Right forelimb (tissue), 1 donor: Measurements from ENCODE around the gene SYT14.
"Not testable (repeated sequence)": the region's sequence is repeated elsewhere in the genome, so short reads cannot be mapped to it uniquely, and the experiment has no call there.

ENCODE experiments used
- DNase-seq: peaks from one replicate; pipeline ENCODE4 v3.0.0-alpha.2; 2018

The SYT14 gene

DNA sequence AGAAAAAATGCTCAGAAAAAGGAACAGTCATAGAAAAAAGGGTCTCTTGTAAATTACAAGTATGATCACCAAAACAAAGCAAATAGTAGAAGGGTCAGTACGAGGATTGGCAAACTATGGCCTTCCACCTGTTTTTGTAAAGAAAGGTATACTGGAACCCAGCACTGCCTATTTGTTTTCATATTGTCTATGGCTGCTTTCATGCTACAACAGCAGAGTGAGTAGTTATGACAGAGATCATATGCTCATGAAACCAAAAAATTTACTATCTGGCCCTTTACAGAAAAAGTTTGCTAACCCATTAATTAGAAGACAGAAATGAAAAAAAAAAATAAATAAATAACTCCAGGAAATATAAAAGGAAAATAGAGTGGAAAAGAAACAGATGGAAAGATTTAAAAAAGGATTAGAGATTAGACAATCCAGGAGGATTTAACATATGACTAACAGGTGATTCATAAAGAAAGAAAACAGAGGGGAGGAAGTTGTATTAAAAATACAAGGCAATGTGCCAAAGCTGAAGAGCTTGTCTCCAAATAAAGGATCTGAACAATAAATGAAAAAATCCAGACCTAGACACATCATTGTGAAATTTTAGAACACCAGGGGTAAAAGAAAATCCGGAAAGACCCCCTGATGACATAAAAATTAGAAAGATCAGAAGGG is 186.0 kb downstream of the SYT14 start:
- no peak for DNase-seq

DNA sequence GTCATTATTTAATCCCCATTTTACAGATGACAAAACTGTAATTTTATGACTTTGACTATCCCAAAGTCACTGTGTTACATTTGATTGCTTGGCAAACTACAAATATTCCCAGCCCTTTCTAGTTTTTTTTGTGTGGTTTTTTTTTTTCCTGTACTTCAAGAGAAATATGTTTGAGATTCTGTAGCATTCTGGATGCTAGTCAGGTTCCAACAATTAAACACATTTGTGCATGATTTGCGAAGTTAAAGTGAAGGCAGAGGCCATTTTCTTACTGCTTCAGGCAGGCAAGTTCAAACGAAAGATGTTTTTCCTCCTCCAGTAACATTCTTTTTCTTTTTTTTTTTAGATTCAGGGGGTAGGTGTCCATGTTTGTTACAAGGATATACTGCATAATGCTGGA is 186.7 kb downstream of the SYT14 start:
- no peak for DNase-seq

DNA sequence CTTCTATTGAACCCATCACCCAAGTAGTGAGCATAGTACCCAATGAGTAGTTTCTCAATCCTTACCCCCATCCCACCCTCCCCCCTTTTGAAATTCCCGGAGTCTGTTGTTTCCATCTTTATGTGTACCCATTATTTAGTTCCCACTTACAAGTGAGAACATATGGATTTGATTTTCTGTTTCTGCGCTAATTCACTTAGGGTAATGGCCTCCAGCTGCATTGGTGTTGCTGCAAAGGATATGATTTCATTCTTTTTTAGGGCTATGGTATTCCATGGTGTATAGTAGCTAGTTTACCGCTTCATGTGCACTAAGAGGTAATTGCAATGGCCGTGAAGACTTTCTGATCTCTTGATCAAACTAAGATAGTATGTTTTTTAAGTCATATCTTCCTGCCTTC is 187.1 kb downstream of the SYT14 start:
- no peak for DNase-seq

DNA sequence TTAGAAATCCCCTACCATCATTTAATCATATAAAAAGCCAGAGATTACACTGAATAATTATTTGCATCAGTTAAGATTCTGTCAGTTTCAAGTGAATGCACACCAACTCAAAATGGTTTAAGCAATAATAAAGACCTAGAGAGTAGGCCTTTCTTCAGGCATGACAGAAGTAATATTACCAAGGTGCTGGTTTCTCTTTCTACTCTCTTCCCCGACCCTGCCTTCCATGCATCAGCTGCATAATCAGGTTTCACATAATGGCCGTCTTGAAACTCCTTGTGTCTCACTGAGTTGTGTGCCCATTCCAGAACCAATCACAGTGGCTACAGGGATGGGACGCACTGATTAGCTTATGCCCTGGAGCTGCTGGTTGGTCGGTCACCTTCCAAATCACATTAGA is 191.1 kb downstream of the SYT14 start:
- no peak for DNase-seq

DNA sequence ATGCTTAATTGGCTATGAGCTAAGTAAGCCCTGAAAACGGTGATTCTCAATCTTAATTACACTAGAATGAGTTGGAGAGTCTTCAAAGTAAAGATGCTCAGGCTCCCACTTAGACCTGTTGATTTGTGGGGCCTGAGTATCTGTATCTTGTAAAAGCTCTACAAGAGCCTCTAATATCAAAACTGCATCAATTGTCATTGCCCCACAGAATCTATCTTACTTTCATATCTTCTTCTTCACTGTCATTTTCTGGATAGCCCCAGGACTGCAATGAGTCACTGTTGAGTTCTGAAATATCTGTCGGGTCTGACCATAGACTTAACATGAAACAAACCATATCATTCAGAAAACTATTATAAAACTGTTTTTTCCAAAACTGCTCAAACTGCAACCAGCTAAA is 191.7 kb downstream of the SYT14 start:
- no peak for DNase-seq

DNA sequence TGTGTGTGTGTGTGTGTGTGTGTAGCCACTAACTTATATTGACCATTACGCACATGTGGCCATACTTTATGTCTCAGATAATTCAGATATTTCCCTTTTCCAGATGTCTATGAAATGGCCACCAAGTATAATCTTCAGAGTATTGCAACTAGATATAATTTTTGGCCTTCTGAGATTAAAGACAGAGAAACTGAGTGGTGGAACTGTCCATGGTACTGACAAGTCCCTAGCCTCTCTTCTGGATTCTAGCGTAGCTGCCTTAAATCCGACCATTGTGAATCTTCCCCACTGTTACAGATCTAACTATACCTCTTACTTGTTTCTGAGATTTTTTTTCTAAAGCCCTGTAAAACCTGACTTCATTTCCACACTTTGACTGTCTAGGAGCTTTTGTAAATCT is 194.6 kb downstream of the SYT14 start:
- no peak for DNase-seq

DNA sequence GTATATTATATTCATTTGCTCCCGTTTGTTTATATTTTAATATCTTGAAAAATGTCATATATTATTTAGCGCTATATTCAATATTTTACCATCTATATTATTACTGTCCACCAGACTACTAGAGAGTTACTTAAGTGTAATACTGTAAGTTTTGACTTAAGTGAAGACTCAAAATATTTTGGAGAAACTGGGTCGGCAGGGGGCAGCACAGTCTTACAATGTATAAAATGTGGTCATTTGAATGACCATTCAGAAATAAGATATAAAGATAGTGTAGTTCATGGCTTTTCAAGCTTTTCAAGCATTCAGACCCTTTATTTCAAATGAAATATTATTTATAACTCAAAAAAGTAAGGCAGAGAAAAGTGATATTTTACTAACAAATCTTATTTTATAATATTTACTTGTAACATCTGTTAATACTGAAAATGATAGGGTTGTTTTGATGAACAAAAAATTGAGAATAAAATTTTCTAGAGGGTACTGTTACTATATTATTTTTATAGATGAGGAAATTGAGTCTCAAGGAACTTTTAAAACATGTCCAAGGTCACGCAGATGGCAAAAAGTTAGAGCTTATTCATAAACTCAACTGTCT is 205.5 kb downstream of the SYT14 start:
- DNase-seq, result peak; percentile 83

DNA sequence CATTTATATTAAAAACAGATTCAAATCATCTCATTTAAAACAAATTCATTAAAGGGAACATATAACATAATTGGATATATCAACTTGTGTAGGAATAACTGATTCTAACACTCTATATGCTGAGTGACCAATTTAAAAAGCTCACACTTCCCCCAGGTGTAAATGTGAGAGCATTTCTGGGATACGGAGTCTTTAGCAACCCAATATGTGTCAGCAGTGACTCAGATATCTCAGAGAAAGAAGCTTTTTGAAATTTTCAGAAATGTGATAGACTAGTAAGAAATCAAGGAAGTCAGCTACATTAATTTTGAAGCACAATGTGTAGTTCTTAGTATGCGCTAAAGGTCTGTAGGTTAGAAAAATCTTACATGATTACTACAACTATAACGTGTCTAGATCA is 206.7 kb downstream of the SYT14 start:
- DNase-seq, result no peak

DNA sequence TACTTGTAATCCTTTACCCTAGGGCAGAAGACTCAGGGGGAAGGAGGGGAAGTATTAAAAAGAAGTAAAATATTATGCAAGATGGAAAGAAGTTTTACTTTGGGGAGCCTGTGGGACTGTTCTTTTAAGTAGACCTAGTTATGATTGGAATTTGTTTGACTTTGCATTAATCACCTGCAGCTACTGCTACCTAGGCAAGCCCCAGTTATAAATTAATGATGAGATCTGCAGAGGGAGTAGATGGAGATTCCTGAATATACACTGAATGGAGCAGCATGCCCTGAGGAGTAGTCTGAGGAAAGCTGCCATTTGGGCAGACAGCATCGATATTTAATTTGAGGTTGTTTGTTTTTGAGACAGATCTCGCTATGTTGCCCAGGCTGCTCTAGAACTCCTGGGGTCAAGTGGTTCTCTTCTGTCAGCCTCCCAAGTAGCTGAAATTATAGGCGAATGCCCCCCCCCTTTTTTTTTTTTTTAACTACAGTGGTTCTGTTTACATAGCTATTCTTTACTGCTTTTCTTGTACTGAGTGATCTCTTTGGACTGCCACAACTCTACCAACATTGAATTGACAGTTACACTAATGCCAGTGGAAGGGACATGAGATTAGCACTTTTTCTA is 213.1 kb downstream of the SYT14 start:
- DNase-seq, result no peak

DNA sequence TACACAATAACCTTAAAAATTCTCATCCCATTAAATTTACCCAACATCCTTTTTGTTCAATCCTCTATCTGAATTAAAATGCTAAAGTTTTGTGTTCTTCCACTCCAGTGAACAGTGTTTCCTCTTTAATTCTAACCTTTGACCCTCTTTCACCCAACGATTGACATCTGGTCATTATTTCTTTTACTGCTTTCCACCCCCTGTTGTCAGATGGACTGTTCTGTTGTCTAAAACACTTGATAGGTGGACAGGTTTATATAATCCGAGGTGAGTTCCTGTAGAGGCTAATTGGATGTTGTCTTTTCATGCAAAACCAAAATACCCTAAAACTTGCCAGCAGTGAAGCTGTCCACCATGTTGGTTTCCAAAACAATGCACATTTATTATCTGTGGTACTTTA is 221.2 kb downstream of the SYT14 start:
- DNase-seq, result no peak

DNA sequence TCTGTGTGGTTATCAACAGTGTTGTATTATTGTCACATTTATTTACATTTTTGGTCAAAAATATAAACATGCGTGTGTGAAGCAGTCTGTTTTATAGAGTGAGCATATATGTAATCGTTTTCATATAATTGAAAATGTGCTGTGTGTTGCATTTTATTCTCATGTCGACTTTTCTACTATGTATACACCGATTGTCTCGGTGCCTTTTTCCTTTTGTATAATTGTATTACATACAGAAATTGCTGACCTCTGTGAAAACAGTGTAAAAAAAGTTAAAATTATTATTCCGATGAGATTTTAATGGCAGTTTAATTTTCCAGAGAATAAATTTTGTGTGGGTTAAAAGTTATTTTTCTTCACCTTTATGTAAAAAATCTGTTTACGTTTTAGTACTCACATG is 232.2 kb downstream of the SYT14 start:
- DNase-seq, result no peak

DNA sequence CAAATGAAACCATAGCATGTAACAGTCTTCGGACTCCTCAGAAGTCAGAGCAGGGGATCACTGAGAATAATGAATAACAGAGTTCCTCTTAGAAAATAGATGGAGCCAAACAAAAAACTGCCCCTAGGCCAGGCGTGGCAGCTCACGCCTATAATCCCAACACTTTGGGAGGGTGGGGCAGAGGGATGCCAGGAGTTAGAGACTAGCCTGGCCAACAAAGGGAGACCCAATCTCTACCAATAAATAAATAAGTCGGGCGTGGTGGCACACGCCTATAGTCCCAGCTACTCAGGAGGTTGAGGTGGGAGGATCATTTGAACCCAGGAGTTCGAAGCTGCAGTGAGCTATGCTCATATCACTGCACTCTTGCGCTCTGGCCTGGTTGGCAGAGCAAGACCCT is 236.1 kb downstream of the SYT14 start:
- no peak for DNase-seq

DNA sequence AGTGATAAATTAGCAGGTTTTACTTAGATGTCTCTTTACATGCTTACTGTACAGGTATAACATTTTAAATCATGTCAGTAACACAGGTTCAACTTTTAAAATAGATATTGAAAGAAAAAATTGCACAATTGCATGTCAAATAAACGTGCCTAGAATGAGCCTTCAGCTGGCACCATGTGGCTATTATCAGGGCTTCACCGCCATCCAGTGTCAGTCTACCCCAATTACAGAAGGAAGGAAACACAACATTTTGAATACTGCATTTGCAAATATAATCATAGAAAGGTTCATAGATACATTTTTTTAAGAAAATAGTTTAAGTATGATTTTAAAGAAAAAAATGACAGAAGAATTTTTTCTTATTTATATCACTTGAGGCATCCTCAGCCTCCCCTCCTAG is 247.0 kb downstream of the SYT14 start:
- DNase-seq, result no peak

DNA sequence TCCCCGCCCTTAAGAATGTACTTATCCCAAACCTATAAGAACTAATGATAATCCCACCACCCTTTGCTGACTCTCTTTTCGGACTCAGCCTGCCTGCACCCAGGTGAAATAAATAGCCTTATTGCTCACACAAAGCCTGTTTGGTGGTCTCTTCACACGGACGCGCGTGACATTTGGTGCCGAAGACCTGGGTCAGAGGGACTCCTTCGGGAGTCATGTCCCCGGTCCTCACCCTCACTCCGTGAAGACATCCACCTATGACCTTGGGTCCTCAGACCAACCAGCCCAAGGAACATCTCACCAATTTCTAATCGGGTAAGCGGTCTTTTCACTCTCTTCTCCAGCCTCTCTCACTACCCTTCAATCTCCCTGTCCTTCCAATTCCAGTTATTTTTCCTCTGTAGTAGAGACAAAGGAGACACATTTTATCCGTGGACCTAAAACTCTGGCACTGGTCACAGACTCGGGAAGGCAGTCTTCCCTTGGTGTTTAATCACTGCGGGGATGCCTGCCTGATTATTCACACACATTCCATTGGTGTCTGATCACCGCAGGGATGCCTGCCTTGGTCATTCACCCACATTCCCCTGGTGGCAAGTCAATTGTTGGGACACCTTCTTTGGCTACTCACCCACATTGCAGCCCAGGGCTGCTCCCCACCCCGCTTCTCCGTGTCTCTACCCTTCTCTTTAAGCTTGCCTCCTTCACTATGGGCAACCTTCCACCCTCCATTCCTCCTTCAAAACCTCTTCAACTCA is 250.0 kb downstream of the SYT14 start:
- DNase-seq, result not testable (repeated sequence)

DNA sequence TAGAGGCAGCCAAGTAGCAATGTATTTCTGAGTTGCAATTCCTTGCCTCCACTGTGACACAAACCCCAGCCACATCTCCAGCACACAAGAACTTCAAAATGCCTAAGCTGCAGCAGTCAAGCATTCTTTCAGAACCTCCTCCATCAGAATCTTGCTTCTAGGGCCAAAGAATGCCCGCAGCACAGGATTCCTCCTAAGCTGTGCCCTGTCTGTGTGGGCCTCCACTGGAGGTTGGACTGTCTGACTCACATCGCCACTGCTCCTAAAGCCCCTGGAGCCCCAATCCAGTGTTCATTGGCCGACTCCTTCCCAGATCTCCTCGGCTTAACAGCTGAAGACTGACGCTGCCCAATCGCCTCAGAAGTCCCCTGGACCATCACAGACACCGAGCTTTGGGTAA is 251.4 kb downstream of the SYT14 start:
- DNase-seq, result no peak

DNA sequence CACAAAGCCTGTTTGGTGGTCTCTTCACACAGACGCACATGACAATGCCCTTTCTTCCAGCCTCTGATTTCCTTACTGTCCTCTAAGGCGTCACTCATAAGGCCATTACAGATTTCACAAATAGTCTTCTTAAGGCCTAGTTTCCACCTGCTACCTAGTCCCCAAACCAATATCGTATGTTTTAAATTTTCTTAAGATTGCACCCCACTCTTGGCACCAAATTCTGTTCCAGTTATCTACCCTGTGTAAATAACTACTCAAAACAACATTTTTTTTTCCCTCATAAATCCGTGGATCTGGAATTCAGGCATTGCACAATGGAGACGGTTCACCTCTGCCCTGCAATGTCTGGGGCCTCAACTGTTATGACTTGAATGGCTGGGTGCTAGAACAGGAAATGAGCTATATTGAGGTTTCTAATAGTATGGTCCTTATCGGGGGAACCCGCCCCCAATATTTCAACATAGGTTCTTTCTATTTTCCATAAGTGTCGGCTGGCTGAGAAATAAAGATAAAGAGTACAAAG is 257.7 kb downstream of the SYT14 start:
- no peak for DNase-seq

DNA sequence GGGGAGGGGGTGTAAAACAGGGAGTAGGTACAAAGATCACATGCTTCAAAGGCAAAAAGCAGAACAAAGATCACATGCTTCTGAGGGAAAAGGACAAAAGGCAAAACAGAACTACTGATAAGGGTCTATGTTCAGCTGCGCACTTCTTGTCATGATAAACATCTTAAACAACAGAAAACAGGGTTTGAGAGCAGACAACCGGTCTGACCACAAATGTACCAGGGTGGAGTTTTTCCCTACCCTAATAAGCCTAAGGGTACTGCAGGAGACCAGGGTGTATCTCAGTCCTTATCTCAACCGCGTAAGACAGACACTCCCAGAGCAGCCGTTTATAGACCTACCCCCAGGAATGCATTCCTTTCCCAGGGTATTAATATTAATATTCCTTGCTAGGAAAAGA is 258.2 kb downstream of the SYT14 start:
- DNase-seq, result not testable (repeated sequence)

DNA sequence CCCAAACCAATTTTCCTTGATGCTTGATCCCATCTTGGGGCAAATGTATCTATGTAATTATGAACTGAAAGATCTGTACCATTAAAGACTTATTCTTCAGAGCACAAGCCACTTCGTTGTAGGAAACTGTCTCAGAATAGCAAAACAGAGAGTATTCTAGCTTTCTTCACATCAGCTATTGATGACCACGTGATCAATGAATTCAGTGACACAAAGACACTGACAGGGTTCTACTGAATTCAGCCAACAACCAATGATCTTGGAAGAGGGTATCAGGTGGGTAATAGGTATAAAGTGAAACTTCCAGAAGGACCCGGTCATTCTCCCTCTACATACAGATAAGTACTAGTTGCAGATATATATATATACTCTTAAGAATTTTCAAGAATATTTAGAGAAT is 260.8 kb downstream of the SYT14 start:
- DNase-seq, result no peak

DNA sequence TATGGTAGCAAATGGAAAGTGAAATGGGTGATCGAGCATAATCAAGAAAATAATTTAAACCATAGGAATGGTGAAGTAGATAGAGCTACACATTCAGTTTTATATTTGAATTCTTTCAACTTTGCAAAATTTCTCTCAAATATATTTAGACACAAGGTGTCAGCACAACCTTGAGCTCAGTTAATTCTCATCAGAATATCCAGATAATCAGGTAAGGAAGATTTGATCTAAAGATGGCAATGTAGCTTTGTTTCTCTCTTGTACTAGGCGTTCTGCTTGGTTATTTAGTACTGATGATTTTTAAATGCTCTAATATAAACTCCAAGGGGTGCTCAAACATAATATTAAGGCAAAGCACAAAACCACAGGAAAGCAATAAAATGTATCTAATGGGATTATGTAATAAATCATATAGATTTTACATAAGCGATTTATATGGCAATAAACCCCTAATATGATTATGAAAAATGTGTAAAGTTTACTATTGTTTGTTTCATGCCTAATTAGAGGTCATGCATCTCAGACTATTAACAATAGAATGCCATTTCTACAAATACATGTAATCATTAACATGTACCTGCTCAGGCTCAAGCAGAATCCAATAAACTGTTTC is 262.2 kb downstream of the SYT14 start:
- no peak for DNase-seq

DNA sequence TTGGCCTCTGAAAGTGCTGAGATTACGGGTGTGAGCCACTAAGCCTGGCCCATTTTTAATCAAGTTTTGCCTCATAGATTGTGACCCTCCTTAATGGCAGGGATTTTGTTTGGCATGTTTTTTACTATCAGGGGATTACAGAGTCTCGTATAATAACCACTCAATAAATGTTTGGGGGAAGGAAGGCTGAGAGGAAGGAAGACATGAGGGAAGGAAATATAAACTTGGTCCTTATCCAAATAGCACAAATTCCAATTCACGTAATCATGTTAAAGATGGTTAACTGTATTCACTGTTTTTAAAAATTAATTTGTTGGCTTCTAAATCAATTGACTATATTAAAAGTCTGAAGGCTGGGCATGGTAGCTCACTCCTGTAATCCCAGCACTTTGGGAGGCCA is 263.7 kb downstream of the SYT14 start:
- DNase-seq, result no peak

DNA sequence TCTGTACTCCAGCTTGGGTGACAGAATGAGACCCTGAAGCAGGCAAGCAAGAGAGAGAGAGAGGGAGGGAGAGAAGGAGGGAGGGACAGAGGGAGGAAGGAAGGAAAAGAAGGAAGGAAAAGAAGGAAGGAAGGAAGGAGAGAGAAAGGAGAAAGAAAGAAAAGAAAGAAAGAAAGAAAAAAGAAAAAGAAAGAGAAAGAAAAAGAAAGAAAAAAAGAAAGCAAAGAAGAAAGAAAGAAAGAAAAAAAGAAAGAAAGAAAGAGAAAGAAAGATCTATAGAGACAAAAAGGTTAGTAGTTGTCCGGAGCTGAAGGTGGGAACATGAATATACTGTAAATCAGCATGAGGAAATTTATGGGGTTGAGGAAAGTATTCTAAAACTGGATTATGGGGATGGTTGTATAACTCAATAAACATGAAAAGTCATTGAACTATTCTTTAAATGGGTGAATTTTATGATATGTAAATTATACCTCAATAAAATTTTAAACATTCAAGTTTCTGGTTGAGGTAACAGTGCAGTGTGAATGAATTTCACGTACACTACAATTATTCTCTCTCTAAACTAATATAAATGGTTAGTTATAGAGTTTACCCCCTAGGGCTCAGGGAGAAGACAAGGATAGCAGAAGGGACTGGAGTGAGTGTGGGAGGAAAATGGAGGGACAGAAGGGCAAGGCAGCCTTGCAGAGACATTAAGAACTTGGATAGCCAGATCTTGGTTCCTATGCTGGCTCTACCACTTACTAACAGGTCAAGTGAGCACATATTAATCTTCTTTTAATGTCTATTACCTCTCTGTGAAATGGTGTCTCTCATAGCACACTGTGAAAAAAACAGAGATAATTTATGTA is 269.8 kb downstream of the SYT14 start:
- DNase-seq, result no peak

DNA sequence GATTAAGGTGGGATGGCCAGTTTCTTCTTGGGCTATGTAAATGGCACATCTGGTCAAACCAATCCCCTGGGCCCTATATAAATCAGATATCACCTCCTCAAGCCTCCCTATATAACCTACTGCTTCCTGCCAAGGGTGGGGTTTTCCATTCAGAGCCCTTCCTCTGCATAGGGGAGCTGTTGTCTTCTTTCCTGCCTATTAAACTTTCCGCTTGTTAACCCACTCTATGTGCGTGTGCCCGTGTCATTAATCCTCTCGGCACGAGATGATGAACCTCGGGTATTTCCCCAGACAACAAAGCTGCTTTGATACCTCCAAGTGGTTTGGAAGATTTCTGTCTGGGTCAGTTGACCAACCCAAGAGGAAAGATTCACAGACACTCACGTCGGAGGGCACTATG is 275.3 kb downstream of the SYT14 start:
- DNase-seq, result no peak
